HepG2 (cell line): ENCODE measurements around the gene LEUTX. TPM values are rescaled to one million over a fixed set of nuclear protein-coding genes. Genes with fewer than 3 reads are reported as not detected.

Experiments
- ATAC-seq: fragments of 200-7000 bp; cut with Tn5 transposase; 3 replicates; pipeline ENCODE4 v1.9.1; 2020; ENCODE audit warnings: mild to moderate bottlenecking, moderate library complexity
- BruUV-seq: library from RNA; stranded (reverse); fragments of 400-500 nt; replicated peaks from 2 replicates; lab custom pipeline; 2021; lab: Mats Ljungman, UMichigan
- CTCF ChIA-PET: fragments of 300-600 bp; formaldehyde crosslinking; extraction: SDS; loops from one replicate; lab custom pipeline; 2021; ENCODE audit warnings: low total read pairs, inconsistent platforms, low intra/inter-chr PET ratio; lab: Yijun Ruan, JAX
- POLR2A ChIA-PET: fragments of 350-600 bp; sonication (Branson Sonifier 250); formaldehyde crosslinking; loops from one replicate; lab custom pipeline; 2020; ENCODE audit warnings: antibody characterized with exemption, inconsistent platforms; lab: Yijun Ruan, JAX
- DNase-seq: peaks from one replicate; pipeline ENCODE4 v3.0.0-alpha.2; 2015; ENCODE audit warnings: low spot score
- FAIRE-seq: peaks from 3 replicates; lab custom pipeline; 2011; peaks lifted over from hg19 to GRCh38; lab: Jason Lieb, UNC
- H2AFZ ChIP-seq: one replicate; pipeline ENCODE4 v1.6.1; 2011; ENCODE audit warnings: low read length, inconsistent platforms
- H3K27ac ChIP-seq: fragments of 300-600 bp; 3 replicates; pipeline ENCODE4 v1.8.0; 2011; ENCODE audit warnings: mixed run types, mild to moderate bottlenecking, mixed read lengths, low read length, inconsistent platforms; ENCODE audit not compliant: insufficient read depth; ENCODE audit errors: extremely low read length
- H3K27me3 ChIP-seq, 2 experiments: fragments of 200-600 bp in 1 of 2; 2 replicates in 1 of 2; 3 replicates in 1 of 2; pipeline versions ENCODE4 v1.6.0 to v1.8.0; 2011; ENCODE audit warnings: low read length in 2 of 2, mild to moderate bottlenecking in 2 of 2, moderate library complexity in 2 of 2, inconsistent platforms in 1 of 2; ENCODE audit not compliant: insufficient read depth in 2 of 2, control insufficient read depth in 1 of 2
- H3K36me3 ChIP-seq, 2 experiments: fragments of 200-600 bp in 1 of 2; replicated peaks in 1 of 2; 2 replicates in 1 of 2; 3 replicates in 1 of 2; pipeline versions ENCODE4 v1.5.1 to v1.8.0; 2011; ENCODE audit warnings: low read length in 2 of 2, inconsistent platforms in 1 of 2; ENCODE audit not compliant: insufficient read depth in 2 of 2, control insufficient read depth in 1 of 2
- H3K4me1 ChIP-seq: 2 replicates; pipeline ENCODE4 v1.5.1; 2012; ENCODE audit warnings: low read length, inconsistent platforms; ENCODE audit not compliant: insufficient read depth
- H3K4me2 ChIP-seq: 2 replicates; pipeline ENCODE4 v1.6.0; 2011; ENCODE audit warnings: low read depth, low read length, inconsistent platforms
- H3K4me3 ChIP-seq, 3 experiments: fragments of 200-600 bp in 1 of 3; sonication (generic), shearing (Covaris generic) in 1 of 3; replicated peaks in 1 of 3; 2 replicates each; pipeline ENCODE4 v1.5.1; 2011 to 2016; ENCODE audit warnings: low read length in 3 of 3, inconsistent platforms in 2 of 3, low read depth in 2 of 3, mild to moderate bottlenecking in 2 of 3, control low read depth in 1 of 3, mixed read lengths in 1 of 3; ENCODE audit not compliant: insufficient read depth in 1 of 3
- H3K79me2 ChIP-seq: one replicate; pipeline ENCODE4 v1.6.1; 2011; ENCODE audit warnings: low read length, inconsistent platforms; ENCODE audit not compliant: insufficient read depth
- H3K9ac ChIP-seq: 2 replicates; pipeline ENCODE4 v1.6.0; 2011; ENCODE audit warnings: mild to moderate bottlenecking, low read depth, low read length, inconsistent platforms; ENCODE audit not compliant: insufficient read depth
- H3K9me3 ChIP-seq: 2 replicates; pipeline ENCODE4 v1.5.1; 2012; ENCODE audit warnings: mild to moderate bottlenecking, low read length
- H4K20me1 ChIP-seq: 2 replicates; pipeline ENCODE4 v1.6.0; 2011; ENCODE audit warnings: inconsistent platforms, mild to moderate bottlenecking, low read length, moderate library complexity; ENCODE audit not compliant: insufficient read depth
- ATF3 ChIP-seq: sonication (generic); formaldehyde crosslinking; IDR thresholded peaks from 2 replicates; pipeline ENCODE4 v1.4.0; 2020; ENCODE audit warnings: missing genetic modification reagents
- ATF5 ChIP-seq: sonication (generic); formaldehyde crosslinking; IDR thresholded peaks from 2 replicates; pipeline ENCODE4 v1.4.0; 2020; ENCODE audit warnings: mild to moderate bottlenecking, low read depth, missing genetic modification reagents
- KDM5A ChIP-seq: fragments of 200-600 bp; sonication (generic); IDR thresholded peaks from 2 replicates; pipeline ENCODE4 v1.7.0; 2018; ENCODE audit warnings: antibody characterized with exemption, mild to moderate bottlenecking, low read length, borderline replicate concordance
- NBN ChIP-seq: fragments of 450-650 bp; conservative IDR thresholded peaks from 2 replicates; pipeline ENCODE4 v1.6.1; 2017
- PBX2 ChIP-seq: IDR thresholded peaks from 2 replicates; pipeline ENCODE4 v1.6.1; 2016; ENCODE audit warnings: control low read depth
- THAP9 ChIP-seq: sonication (generic); formaldehyde crosslinking; IDR thresholded peaks from 2 replicates; pipeline ENCODE4; 2020; ENCODE audit warnings: missing genetic modification reagents, mild to moderate bottlenecking, borderline replicate concordance
- ZBTB33 ChIP-seq: sonication (generic); formaldehyde crosslinking; IDR thresholded peaks from 2 replicates; pipeline ENCODE4 v1.4.0; 2020; ENCODE audit warnings: missing genetic modification reagents
- ZBTB38 ChIP-seq: sonication (generic); formaldehyde crosslinking; IDR thresholded peaks from 2 replicates; pipeline ENCODE4 v1.5.1; 2020; ENCODE audit warnings: mild to moderate bottlenecking, missing genetic modification reagents
- ZFP36 ChIP-seq: fragments of 150-350 bp; IDR thresholded peaks from 2 replicates; pipeline ENCODE4 v1.6.1; 2018; ENCODE audit warnings: borderline replicate concordance, low read length, low read depth; ENCODE audit not compliant: partially characterized antibody
- WGBS: methylation state at CpG from one replicate; pipeline ENCODE4 v1.1.6; 2017; ENCODE audit warnings: low lambda C conversion rate; 5-methylcytosine and 5-hydroxymethylcytosine counted together
- in situ Hi-C: cut with HindIII; loops from 2 replicates; pipeline ENCODE4 v1.10.0; 2017; ENCODE audit warnings: low pct_unique_long_range_greater_than_20kb; ENCODE audit not compliant: extremely low pct_ligation_motif_present
- intact Hi-C: fragments of 100-400 bp; cut with micrococcal nuclease; formaldehyde crosslinking; loops from one replicate; pipeline ENCODE4 v1.10.0; 2022; ENCODE audit not compliant: unreplicated experiment
- polyA plus RNA-seq, 8 experiments: library from polyadenylated mRNA; depleted of rRNA in 3 of 8; stranded (reverse) in 7 of 8; unstranded in 1 of 8; fragments of >200 nt; fragmentation: Illumina TruSeq in 4 of 8; extraction: Trizol in 4 of 8; gene quantifications; 2 replicates each; pipeline versions ENCODE4 v1.2.1 to v1.2.3, GENCODE V29; 2011 to 2016; ENCODE audit warnings: low read depth in 4 of 8, missing spikeins in 1 of 8, mixed read lengths in 1 of 8; ENCODE audit not compliant: insufficient read depth in 1 of 8
- total RNA-seq, 5 experiments: library from RNA; depleted of rRNA; stranded (reverse); fragments of >200 nt; fragmentation: Illumina TruSeq; extraction: Trizol; gene quantifications; 2 replicates each; pipeline ENCODE4 v1.2.3, GENCODE V29; 2016; ENCODE audit warnings: low read depth in 1 of 5

LEUTX gene
- total and polyA plus RNA-seq, 2 of the 13 experiments (the other 11 are each of a cell fraction or from before 2014, with no cell fraction given) = not detected

- in situ Hi-C loops (no loop called here), intact Hi-C loops (no loop called here)
- Histone ChIP-seq H3K27me3 (no peaks in the 10 kb centered on the region; a peak in 1 of 5 replicates), H3K9me3 (no peaks in the 10 kb centered on the region), H3K4me3 (no peak overlapping the region), H3K79me2 (no peaks in the 10 kb centered on the region), H4K20me1 (no peaks in the 10 kb centered on the region), H3K4me2 (no peak overlapping the region), H2AFZ (no peak overlapping the region), H3K36me3 (no peaks in the 10 kb centered on the region), H3K9ac (no peak overlapping the region), H3K27ac (no peak overlapping the region), H3K4me1 (no peaks in the 10 kb centered on the region)
- POLR2A ChIA-PET = no interaction called here
- TF ChIP-seq ZFP36 (no peak), THAP9 (no peak), KDM5A (no peak), ZBTB38 (CRISPR knock-in tag) (no peak)
- BruUV-seq = no TSS peak
- ATAC-seq (no peak), FAIRE-seq (no peak), DNase-seq (no peak)
- CTCF ChIA-PET = no interaction called here
- 33% methylated on average over 4 of the region's 4 CpGs for WGBS
Measured at GRCh38 chr19:39811064-39811463, 32.4 kb downstream of the LEUTX start.

GRCh38 chr19:39813264-39813993 is 34.8 kb downstream of the LEUTX start:
- POLR2A ChIA-PET = no interaction called here
- Histone ChIP-seq H3K4me3 (no peak overlapping the region), H3K79me2 (no peaks in the 10 kb centered on the region), H4K20me1 (no peaks in the 10 kb centered on the region), H3K27me3 (no peaks in the 10 kb centered on the region; a peak in 1 of 5 replicates), H3K9me3 (no peaks in the 10 kb centered on the region), H3K4me2 (no peak overlapping the region), H3K4me1 (no peaks in the 10 kb centered on the region), H3K36me3 (no peaks in the 10 kb centered on the region), H2AFZ (no peak overlapping the region), H3K9ac (no peak overlapping the region), H3K27ac (no peak overlapping the region)
- in situ Hi-C loops (no loop called here), intact Hi-C loops (no loop called here)
- DNase-seq = no peak
- ATAC-seq = no peak
- FAIRE-seq = no peak
- CTCF ChIA-PET = no interaction called here
- BruUV-seq = no TSS peak
- WGBS = 46% methylated on average over 9 of the region's 9 CpGs
- no peak for TF ChIP-seq ZBTB33 (CRISPR knock-in tag)
- TF ChIP-seq PBX2 (CRISPR knock-in tag) = no peak
- TF ChIP-seq ATF3 (CRISPR knock-in tag) = no peak
- no peak for TF ChIP-seq NBN
- TF ChIP-seq ATF5 (CRISPR knock-in tag) = no peak
